ENCODE measurements around the gene NPHP1. TPM values are rescaled to one million over a fixed set of nuclear protein-coding genes. Genes with fewer than 3 reads are reported as not detected.
"Not testable (repeated sequence)": the region's sequence is repeated elsewhere in the genome, so short reads cannot be mapped to it uniquely, and the experiment has no call there.

NPHP1 gene
- total and polyA plus RNA-seq, 9 donors, result 4.3 to 9.8 (median 5.5) TPM

DNA sequence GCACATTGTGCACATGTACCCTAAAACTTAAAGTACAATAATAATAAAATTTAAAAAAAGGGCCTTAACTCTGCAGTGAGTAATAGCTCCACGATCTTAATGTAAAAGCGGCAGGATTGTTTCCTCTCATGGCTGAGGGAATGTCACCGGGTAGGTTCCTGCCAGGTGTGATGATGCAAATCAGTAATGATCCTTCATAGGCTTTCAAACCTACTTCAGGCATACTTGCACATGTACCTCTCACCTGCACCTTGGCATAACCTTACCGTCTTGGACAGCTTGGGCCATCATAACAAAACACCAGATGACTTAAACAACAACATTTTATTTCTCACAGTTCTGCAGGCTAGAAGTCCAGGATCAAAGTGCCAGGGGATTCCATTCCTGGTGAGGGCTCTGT lies 128.9 kb downstream of the NPHP1 start:
- DNase-seq; H3K4me3 ChIP-seq (ENCODE audit: low read length); H3K36me3 ChIP-seq (ENCODE audit: control insufficient read depth, insufficient read depth, low read length); H3K4me1 ChIP-seq (ENCODE audit: control insufficient read depth, insufficient read depth, low read length); H3K9me3 ChIP-seq (replicated peaks; ENCODE audit: control insufficient read depth, low read depth, low read length); H3K27ac ChIP-seq (ENCODE audit: low read length); H3K27me3 ChIP-seq (ENCODE audit: control insufficient read depth, insufficient read depth, low read length): not testable (repeated sequence)
- no CpG with 5 or more reads among the region's 4 CpGs for WGBS (ENCODE audit: insufficient coverage)

Other genes with a start within 250 kb of the NPHP1 start
- gene MALL, start 89.2 kb downstream of the NPHP1 start, total RNA-seq, result 6.3 TPM
- 10 to 100 TPM in 3 of 8 donors, 1 to 10 TPM in 5; 5.6 to 16.1 (median 8.7) TPM for gene MALL, start 89.2 kb downstream of the NPHP1 start, polyA plus RNA-seq (ENCODE audit: insufficient read depth in 1 of 8, insufficient read length in 8 of 8, low replicate concordance in 1 of 8)
- gene MTLN, start 7.5 kb upstream of the NPHP1 start, total RNA-seq, result 106 TPM
- gene MTLN, start 7.5 kb upstream of the NPHP1 start, polyA plus RNA-seq (ENCODE audit: insufficient read depth in 1 of 8, insufficient read length in 8 of 8, low replicate concordance in 1 of 8), result 10 to 100 TPM; 28.6 to 60.6 (median 50.3) TPM